ENCODE measurements around the gene CCDC85C. TPM values are rescaled to one million over a fixed set of nuclear protein-coding genes. Genes with fewer than 3 reads are reported as not detected.

Gene CCDC85C
- total RNA-seq, 4 donors from 2014 or later, result 0.88 to 56.3 (median 13.6) TPM

DNA sequence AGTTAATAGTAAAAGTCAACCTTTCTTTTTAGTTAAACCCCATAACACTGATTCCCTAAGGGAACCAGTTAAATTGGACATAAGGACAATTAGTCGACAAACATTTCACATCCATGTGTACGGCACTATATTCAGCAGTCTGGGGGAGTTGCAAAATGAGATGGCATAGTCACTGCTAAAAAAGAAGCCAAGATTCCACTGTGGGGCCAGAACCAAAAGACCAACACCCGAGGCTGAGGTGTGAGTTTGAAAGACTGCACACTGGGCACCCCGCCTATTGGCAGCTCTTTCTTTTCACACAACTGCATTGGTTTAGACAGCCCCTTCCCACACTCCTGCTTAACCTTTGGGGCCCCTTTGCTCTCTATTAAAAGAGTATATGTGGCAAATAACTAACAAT lies 140.0 kb downstream of the CCDC85C start:
- Histone ChIP-seq H3K27ac (no peak overlapping the region), H3K27me3 (no peaks in the 10 kb centered on the region), H3K9me3 (no peaks in the 10 kb centered on the region), H3K4me3 (no peak overlapping the region), H3K4me1 (no peaks in the 10 kb centered on the region), H3K36me3 (no peaks in the 10 kb centered on the region)
- intact Hi-C loops (cut with DNase I; ENCODE audit: low total_unique reads), result no loop called here
- TF ChIP-seq POLR2A (IDR thresholded peaks at IDR 0.05), result no peak
- TF ChIP-seq, protein P1, sequence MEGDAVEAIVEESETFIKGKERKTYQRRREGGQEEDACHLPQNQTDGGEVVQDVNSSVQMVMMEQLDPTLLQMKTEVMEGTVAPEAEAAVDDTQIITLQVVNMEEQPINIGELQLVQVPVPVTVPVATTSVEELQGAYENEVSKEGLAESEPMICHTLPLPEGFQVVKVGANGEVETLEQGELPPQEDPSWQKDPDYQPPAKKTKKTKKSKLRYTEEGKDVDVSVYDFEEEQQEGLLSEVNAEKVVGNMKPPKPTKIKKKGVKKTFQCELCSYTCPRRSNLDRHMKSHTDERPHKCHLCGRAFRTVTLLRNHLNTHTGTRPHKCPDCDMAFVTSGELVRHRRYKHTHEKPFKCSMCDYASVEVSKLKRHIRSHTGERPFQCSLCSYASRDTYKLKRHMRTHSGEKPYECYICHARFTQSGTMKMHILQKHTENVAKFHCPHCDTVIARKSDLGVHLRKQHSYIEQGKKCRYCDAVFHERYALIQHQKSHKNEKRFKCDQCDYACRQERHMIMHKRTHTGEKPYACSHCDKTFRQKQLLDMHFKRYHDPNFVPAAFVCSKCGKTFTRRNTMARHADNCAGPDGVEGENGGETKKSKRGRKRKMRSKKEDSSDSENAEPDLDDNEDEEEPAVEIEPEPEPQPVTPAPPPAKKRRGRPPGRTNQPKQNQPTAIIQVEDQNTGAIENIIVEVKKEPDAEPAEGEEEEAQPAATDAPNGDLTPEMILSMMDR (IDR thresholded peaks at IDR 0.05), result no peak
- no peak for DNase-seq

GRCh38 chr14:99462210-99462609 lies 141.8 kb downstream of the CCDC85C start:
- no peak overlapping the region for H3K4me3 ChIP-seq
- no peaks in the 10 kb centered on the region for H3K4me1 ChIP-seq
- no peaks in the 10 kb centered on the region for H3K36me3 ChIP-seq
- H3K27ac ChIP-seq, result no peak overlapping the region
- no peaks in the 10 kb centered on the region for H3K9me3 ChIP-seq
- no peak for DNase-seq
- no peaks in the 10 kb centered on the region for H3K27me3 ChIP-seq
- TF ChIP-seq POLR2A (IDR thresholded peaks at IDR 0.05), result no peak
- TF ChIP-seq, protein P1 (IDR thresholded peaks at IDR 0.05), result no peak
- intact Hi-C loops (cut with DNase I; ENCODE audit: low total_unique reads), result no loop called here

DNA sequence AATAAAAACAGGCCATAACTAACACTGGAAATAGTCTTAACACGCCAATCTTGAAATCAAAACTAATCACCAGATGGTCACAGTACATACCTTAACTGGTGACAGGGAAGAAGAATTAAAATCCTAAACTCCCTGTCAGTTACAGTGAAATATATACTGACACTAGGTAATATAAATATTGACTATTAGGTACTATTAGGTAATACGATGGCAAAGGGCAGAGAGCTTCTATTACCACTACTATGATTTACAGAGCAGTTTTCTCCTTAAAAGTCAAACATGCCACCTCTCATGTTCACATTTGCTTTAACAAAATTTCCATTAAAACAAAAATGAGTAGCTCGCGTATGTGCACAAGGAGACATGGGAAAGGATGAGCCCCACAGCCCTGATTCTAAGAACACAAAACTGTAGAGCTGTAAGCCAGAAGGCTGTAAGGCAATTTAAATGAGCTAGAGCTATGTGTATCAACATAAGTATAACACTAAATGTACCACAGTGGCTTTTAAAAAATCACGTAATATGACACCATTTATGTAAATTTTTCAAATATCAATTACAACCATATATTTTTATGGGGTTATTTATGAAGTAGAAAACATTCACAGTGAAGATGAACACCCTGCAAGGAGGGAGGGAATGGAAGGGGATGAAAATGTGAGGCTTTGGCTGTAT lies 142.5 kb downstream of the CCDC85C start:
- no peak overlapping the region for H3K27ac ChIP-seq
- H3K9me3 ChIP-seq, result no peaks in the 10 kb centered on the region
- H3K4me1 ChIP-seq, result no peaks in the 10 kb centered on the region
- TF ChIP-seq POLR2A (IDR thresholded peaks at IDR 0.05), result no peak
- TF ChIP-seq, protein P1 (IDR thresholded peaks at IDR 0.05), result no peak
- H3K36me3 ChIP-seq, result no peaks in the 10 kb centered on the region
- H3K27me3 ChIP-seq, result no peaks in the 10 kb centered on the region
- no peak overlapping the region for H3K4me3 ChIP-seq
- no peak for DNase-seq
- intact Hi-C loops (cut with DNase I; ENCODE audit: low total_unique reads), result no loop called here

DNA sequence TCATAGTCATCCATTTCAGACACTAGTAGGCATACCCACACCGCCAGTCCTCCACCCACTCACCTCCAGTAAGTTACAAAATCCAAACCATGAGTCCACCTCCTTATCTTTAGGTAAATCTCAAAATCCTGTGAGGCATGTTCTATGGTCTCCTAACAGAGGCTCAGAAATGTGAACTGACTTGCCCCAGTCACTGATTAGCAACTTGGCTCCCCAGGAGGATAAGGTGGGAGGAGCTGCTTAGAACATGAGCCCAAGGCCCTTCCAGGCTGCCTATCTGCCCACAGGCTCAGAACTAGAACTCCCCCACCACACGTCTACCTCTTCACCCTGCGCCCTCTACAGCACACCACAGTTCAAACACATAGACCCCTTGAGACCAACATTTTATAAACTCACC lies 143.2 kb downstream of the CCDC85C start:
- no peak for DNase-seq
- Histone ChIP-seq H3K27ac (no peak overlapping the region), H3K36me3 (no peaks in the 10 kb centered on the region), H3K4me1 (no peaks in the 10 kb centered on the region), H3K4me3 (no peak overlapping the region), H3K27me3 (no peaks in the 10 kb centered on the region), H3K9me3 (no peaks in the 10 kb centered on the region)
- intact Hi-C loops (cut with DNase I; ENCODE audit: low total_unique reads), result no loop called here
- TF ChIP-seq, protein P1 (IDR thresholded peaks at IDR 0.05), result no peak
- no peak for TF ChIP-seq POLR2A (IDR thresholded peaks at IDR 0.05)

DNA sequence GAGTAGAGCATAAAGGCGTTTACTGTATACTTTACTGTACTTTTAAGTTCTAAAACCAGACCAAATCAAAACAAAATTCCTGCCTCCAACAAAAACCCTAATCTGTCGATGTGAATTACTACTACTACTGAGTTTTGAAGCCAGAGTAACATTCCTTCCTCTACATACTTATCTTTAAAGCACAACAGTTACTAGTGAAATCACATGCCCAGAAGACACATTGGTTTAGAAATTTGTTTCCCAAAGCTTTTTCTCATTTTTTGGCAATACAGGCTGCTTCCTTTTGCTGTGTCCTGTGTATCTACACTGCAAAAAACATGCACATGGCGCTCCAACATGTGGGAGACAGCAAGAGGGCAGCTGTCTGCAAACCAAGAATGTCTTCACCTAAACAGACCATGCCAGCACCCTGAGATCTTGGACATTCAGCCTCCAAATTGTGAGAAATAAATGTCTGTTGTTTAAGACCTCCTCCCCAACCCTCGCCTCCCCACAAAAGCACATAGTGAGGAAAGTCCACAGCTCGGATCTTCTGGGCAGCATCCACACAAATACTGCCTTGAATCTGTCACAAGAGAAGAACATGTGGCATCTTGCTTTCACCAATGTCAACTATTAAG lies 144.4 kb downstream of the CCDC85C start:
- no peak overlapping the region for H3K4me3 ChIP-seq
- no peaks in the 10 kb centered on the region for H3K4me1 ChIP-seq
- intact Hi-C loops (cut with DNase I; ENCODE audit: low total_unique reads), result no loop called here
- no peak for DNase-seq
- H3K9me3 ChIP-seq, result no peaks in the 10 kb centered on the region
- TF ChIP-seq, protein P1 (IDR thresholded peaks at IDR 0.05), result no peak
- TF ChIP-seq POLR2A (IDR thresholded peaks at IDR 0.05), result no peak
- H3K36me3 ChIP-seq, result no peaks in the 10 kb centered on the region
- no peak overlapping the region for H3K27ac ChIP-seq
- no peaks in the 10 kb centered on the region for H3K27me3 ChIP-seq
